ENCODE data around the gene RASGRF2.

DNA sequence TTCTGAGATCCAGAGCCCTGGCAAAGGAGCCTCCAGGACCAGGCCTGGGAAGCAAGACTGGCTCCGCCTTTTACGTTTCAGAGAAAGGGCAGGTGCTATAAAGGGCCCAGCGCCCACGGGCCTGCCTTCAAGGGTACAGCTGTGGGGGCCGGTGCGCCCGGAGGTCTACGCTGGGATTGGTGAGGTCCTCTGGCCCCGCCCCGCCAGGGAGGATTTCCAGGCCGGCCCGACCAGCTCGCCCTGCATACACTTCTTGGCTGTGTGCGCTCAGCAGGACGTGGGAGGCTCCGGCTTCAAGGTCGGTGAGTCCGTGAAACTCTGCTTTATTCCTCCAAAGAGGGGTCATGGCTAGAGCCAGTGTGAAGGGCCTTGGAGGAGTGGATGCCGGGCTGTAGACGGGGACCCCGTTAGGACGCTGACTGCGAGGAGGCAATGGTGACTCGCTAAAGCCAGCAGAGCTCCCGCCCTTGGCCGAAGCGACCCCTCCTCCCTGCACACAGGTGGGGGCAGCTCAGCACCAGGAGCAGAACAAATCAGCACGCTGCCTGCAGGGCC lies 273.0 kb downstream of the RASGRF2 start, which contains the start of gene CKMT2:
- TF ChIP-seq EP300 (IDR thresholded peaks at IDR 0.05; ENCODE audit: low read depth) (no peak), POLR2A (IDR thresholded peaks at IDR 0.05) (peak; percentile 14), POLR2AphosphoS5 (IDR thresholded peaks at IDR 0.05) (peak in 1 of 3 donors; percentile 34)
- TF ChIP-seq, protein P1, sequence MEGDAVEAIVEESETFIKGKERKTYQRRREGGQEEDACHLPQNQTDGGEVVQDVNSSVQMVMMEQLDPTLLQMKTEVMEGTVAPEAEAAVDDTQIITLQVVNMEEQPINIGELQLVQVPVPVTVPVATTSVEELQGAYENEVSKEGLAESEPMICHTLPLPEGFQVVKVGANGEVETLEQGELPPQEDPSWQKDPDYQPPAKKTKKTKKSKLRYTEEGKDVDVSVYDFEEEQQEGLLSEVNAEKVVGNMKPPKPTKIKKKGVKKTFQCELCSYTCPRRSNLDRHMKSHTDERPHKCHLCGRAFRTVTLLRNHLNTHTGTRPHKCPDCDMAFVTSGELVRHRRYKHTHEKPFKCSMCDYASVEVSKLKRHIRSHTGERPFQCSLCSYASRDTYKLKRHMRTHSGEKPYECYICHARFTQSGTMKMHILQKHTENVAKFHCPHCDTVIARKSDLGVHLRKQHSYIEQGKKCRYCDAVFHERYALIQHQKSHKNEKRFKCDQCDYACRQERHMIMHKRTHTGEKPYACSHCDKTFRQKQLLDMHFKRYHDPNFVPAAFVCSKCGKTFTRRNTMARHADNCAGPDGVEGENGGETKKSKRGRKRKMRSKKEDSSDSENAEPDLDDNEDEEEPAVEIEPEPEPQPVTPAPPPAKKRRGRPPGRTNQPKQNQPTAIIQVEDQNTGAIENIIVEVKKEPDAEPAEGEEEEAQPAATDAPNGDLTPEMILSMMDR (IDR thresholded peaks at IDR 0.05), result no peak

Data from transverse colon (tissue), 4 donors.